WTC11 (cell line): ENCODE data around the gene UTS2B. TPM values are rescaled to one million over a fixed set of nuclear protein-coding genes. Genes with fewer than 3 reads are reported as not detected.

Experiments used
- ATAC-seq: fragments of 200-7000 bp; cut with Tn5 transposase; 2 replicates; pipeline ENCODE4 v1.10.0; 2021; ENCODE audit warnings: mild to moderate bottlenecking, moderate library complexity
- CTCF ChIA-PET: fragments of 300-600 bp; sonication (Branson Sonifier 250); formaldehyde crosslinking; loops from one replicate; lab custom pipeline; 2021; ENCODE audit warnings: antibody characterized with exemption; lab: Charles Lee
- POLR2A ChIA-PET: fragments of 350-600 bp; sonication (Branson Sonifier 250); formaldehyde crosslinking; loops from one replicate; lab custom pipeline; 2021; ENCODE audit warnings: antibody characterized with exemption; lab: Charles Lee
- DNase-seq: peaks from one replicate; pipeline ENCODE4 v3.0.0; 2021; ENCODE audit warnings: low spot score
- H3K27ac Mint-ChIP-seq: 2 replicates; pipeline ENCODE4 v1.8.0; 2021; ENCODE audit warnings: mixed read lengths
- H3K27me3 Mint-ChIP-seq: 2 replicates; pipeline ENCODE4 v1.8.0; 2021; ENCODE audit warnings: low read depth, mild to moderate bottlenecking, moderate library complexity, mixed read lengths
- H3K36me3 Mint-ChIP-seq: 2 replicates; pipeline ENCODE4 v1.8.0; 2021; ENCODE audit warnings: mixed read lengths
- H3K4me1 Mint-ChIP-seq: 2 replicates; pipeline ENCODE4 v1.8.0; 2022; ENCODE audit warnings: mixed read lengths
- H3K4me3 Mint-ChIP-seq: 2 replicates; pipeline ENCODE4 v1.8.0; 2021; ENCODE audit warnings: mild to moderate bottlenecking, moderate library complexity, mixed read lengths
- H3K9me3 Mint-ChIP-seq: 2 replicates; pipeline ENCODE4 v1.8.0; 2021; ENCODE audit warnings: mixed read lengths
- AR ChIP-seq: fragments of 250-450 bp; sonication (Bioruptor Pico); IDR thresholded peaks from 2 replicates; pipeline ENCODE4 v1.9.0; 2021; ENCODE audit warnings: mild to moderate bottlenecking
- ATF3 ChIP-seq: sonication (generic); formaldehyde crosslinking; conservative IDR thresholded peaks from 2 replicates; pipeline ENCODE4 v1.8.1; 2022; ENCODE audit warnings: mild to moderate bottlenecking, missing genetic modification reagents
- EMX1 ChIP-seq: fragments of 250-450 bp; sonication (Bioruptor Pico); IDR thresholded peaks from 2 replicates; pipeline ENCODE4 v1.8.0; 2021; ENCODE audit warnings: mild to moderate bottlenecking
- MLX ChIP-seq: sonication (generic); formaldehyde crosslinking; IDR thresholded peaks from 2 replicates; pipeline ENCODE4 v1.8.1; 2023; ENCODE audit warnings: mild to moderate bottlenecking, missing genetic modification reagents, moderate library complexity
- SMAD3 ChIP-seq: sonication (generic); formaldehyde crosslinking; IDR thresholded peaks from 2 replicates; pipeline ENCODE4 v1.8.0; 2022; ENCODE audit warnings: missing genetic modification reagents, mild to moderate bottlenecking, borderline replicate concordance
- ZNF317 ChIP-seq: sonication (generic); formaldehyde crosslinking; IDR thresholded peaks from 2 replicates; pipeline ENCODE4 v1.8.1; 2023; ENCODE audit warnings: low read depth, mild to moderate bottlenecking, moderate library complexity, missing genetic modification reagents, borderline replicate concordance
- total RNA-seq: library from RNA; stranded (reverse); gene quantifications from 3 replicates; pipeline ENCODE4 v1.2.3, GENCODE V29; 2021
- TF ChIP-seq, protein P1 (sequence below): sonication (generic); formaldehyde crosslinking; conservative IDR thresholded peaks from 2 replicates; pipeline ENCODE4 v1.8.1; 2023; ENCODE audit warnings: mild to moderate bottlenecking, low read depth, missing genetic modification reagents, moderate library complexity
- TF ChIP-seq, protein P2 (sequence below): fragments of 250-450 bp; sonication (Bioruptor Pico); conservative IDR thresholded peaks from 2 replicates; pipeline ENCODE4 v1.9.0; 2021; ENCODE audit warnings: mild to moderate bottlenecking
- TF ChIP-seq, protein P3 (sequence below): fragments of 250-450 bp; sonication (Bioruptor Pico); IDR thresholded peaks from 2 replicates; pipeline ENCODE4 v1.8.0; 2021; ENCODE audit warnings: mild to moderate bottlenecking
- TF ChIP-seq, protein P4 (sequence below): sonication (generic); formaldehyde crosslinking; IDR thresholded peaks from 2 replicates; pipeline ENCODE4 v1.8.0; 2023; ENCODE audit warnings: mild to moderate bottlenecking, missing genetic modification reagents

UTS2B gene
- total RNA-seq, 1 experiment from 2014 or later, result not detected

DNA sequence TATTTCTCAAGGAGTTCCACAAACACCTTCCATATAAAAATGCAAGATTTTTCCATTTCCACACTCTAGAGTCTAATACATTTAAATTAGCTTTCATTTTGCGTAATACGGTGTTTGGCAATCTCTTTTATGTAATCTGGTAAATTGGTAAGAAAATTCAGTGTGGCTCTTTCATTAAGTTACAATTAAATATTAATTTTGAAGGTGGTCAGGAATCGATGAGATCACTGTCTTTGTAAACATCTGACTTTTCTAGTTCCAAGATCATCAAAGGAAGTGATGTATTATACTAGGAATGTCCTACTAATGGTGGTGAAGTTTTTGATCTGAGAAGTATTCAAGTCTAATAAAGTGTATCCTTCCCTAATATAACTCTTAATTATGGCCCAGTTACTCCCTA is 1.1 kb upstream of the UTS2B start (continued):
- TF ChIP-seq, protein P1, sequence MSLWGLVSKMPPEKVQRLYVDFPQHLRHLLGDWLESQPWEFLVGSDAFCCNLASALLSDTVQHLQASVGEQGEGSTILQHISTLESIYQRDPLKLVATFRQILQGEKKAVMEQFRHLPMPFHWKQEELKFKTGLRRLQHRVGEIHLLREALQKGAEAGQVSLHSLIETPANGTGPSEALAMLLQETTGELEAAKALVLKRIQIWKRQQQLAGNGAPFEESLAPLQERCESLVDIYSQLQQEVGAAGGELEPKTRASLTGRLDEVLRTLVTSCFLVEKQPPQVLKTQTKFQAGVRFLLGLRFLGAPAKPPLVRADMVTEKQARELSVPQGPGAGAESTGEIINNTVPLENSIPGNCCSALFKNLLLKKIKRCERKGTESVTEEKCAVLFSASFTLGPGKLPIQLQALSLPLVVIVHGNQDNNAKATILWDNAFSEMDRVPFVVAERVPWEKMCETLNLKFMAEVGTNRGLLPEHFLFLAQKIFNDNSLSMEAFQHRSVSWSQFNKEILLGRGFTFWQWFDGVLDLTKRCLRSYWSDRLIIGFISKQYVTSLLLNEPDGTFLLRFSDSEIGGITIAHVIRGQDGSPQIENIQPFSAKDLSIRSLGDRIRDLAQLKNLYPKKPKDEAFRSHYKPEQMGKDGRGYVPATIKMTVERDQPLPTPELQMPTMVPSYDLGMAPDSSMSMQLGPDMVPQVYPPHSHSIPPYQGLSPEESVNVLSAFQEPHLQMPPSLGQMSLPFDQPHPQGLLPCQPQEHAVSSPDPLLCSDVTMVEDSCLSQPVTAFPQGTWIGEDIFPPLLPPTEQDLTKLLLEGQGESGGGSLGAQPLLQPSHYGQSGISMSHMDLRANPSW (CRISPR knock-in tag), result no peak
- TF ChIP-seq AR (CRISPR knock-in tag) (no peak), EMX1 (CRISPR knock-in tag) (no peak)
- TF ChIP-seq, all 79 proteins: peak for 0

DNA sequence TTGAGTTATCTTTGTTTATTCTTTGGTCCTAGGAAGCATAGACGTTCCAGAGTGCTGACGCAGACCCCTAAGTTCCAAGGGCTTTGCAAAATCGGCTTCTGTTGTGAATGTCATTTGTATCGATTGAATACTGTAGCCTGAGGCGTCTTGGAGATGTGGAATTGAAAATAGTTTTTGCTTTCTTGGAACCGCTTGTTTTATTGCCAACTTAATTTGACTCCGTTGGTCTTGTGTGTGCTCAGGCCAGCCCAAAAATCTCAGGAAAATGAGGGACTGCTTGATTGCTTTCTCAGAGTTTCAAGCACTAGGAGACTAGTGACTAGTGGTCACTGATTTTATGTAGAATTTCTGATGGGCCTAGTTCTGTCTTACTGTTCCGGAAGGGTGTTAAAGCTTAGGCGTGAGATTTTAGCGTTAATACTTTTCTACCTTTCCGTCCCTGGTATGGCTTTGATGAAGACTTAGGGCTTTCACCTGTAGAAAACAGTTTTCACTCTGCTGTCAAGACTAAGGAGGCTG is 263 bp upstream of the UTS2B start:
- ATAC-seq (no peak), DNase-seq (no peak)
- Mint-ChIP-seq H3K9me3 (no peaks in the 10 kb centered on the region), H3K36me3 (no peaks in the 10 kb centered on the region), H3K4me1 (peaks cover 54% of the 10 kb centered on the region), H3K27ac (peak overlapping the region; percentile 81), H3K4me3 (peak overlapping the region; percentile 86), H3K27me3 (peaks cover 33% of the 10 kb centered on the region)
- no peak for TF ChIP-seq ATF3 (CRISPR knock-in tag)
- no peak for TF ChIP-seq SMAD3 (CRISPR knock-in tag)
- TF ChIP-seq, protein P2, sequence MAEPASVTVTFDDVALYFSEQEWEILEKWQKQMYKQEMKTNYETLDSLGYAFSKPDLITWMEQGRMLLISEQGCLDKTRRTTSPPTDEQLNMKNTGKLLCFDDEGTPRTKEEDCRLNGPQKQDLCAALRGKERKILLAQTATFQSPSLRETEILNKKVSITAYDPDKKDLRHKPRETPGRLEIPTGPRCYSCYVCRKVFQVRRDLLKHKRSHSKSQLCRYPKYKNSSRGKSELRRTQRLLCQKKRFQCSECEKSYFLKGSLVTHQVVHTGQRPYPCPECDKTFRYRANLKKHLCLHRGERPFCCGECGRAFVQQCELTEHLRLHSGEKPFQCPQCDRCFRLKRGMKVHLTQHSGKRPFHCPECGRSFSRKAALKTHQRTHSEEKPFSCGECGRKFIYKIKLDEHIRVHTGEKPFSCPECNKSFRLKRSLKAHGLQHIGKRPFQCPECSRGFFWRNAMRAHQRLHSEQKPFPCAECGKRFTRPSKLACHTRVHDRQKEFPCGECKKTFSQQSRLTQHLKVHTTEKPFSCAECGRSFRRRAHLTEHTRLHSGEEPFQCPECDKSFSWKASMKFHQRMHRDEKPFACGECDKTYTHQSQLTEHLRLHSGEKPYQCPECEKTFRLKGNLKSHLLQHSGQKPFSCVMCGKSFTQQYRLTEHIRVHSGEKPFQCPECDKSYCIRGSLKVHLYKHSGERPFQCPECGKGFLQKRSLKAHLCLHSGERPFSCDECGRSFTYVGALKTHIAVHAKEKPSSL (CRISPR knock-in tag), result no peak
- TF ChIP-seq ZNF317 (CRISPR knock-in tag), result no peak
- TF ChIP-seq, protein P3, sequence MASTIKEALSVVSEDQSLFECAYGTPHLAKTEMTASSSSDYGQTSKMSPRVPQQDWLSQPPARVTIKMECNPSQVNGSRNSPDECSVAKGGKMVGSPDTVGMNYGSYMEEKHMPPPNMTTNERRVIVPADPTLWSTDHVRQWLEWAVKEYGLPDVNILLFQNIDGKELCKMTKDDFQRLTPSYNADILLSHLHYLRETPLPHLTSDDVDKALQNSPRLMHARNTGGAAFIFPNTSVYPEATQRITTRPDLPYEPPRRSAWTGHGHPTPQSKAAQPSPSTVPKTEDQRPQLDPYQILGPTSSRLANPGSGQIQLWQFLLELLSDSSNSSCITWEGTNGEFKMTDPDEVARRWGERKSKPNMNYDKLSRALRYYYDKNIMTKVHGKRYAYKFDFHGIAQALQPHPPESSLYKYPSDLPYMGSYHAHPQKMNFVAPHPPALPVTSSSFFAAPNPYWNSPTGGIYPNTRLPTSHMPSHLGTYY (CRISPR knock-in tag), result no peak
- no peak for TF ChIP-seq MLX (CRISPR knock-in tag)
- TF ChIP-seq, protein P4, sequence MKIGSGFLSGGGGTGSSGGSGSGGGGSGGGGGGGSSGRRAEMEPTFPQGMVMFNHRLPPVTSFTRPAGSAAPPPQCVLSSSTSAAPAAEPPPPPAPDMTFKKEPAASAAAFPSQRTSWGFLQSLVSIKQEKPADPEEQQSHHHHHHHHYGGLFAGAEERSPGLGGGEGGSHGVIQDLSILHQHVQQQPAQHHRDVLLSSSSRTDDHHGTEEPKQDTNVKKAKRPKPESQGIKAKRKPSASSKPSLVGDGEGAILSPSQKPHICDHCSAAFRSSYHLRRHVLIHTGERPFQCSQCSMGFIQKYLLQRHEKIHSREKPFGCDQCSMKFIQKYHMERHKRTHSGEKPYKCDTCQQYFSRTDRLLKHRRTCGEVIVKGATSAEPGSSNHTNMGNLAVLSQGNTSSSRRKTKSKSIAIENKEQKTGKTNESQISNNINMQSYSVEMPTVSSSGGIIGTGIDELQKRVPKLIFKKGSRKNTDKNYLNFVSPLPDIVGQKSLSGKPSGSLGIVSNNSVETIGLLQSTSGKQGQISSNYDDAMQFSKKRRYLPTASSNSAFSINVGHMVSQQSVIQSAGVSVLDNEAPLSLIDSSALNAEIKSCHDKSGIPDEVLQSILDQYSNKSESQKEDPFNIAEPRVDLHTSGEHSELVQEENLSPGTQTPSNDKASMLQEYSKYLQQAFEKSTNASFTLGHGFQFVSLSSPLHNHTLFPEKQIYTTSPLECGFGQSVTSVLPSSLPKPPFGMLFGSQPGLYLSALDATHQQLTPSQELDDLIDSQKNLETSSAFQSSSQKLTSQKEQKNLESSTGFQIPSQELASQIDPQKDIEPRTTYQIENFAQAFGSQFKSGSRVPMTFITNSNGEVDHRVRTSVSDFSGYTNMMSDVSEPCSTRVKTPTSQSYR (CRISPR knock-in tag), result no peak
- ChIA-PET CTCF (no interaction called here), POLR2A (interaction anchor here (0.6 kb wide), 1 partner anchor 39 kb away, joined by 3 read pairs; no protein-coding TSS in a partner anchor)
